ENCODE measurements around the gene KCNJ10.

GRCh38 chr1:160105155-160105554 is 35.2 kb upstream of the KCNJ10 start:
- TF ChIP-seq CTCF (IDR thresholded peaks at IDR 0.05; ENCODE audit: insufficient read depth, low read length) (no peak), POLR2AphosphoS5 (IDR thresholded peaks at IDR 0.05; ENCODE audit: low read depth) (no peak)
